BJ (cell line): ENCODE results near the gene AASDHPPT. TPM values are rescaled to one million over a fixed set of nuclear protein-coding genes. Genes with fewer than 3 reads are reported as not detected.

Source experiments
- CTCF ChIA-PET: fragments of 350-600 bp; formaldehyde crosslinking; extraction: SDS; loops from one replicate; lab custom pipeline; 2021; ENCODE audit warnings: antibody characterized with exemption, inconsistent platforms; lab: Yijun Ruan, JAX
- POLR2A ChIA-PET: fragments of 300-600 bp; sonication (Branson Sonifier 250); formaldehyde crosslinking; extraction: SDS; loops from one replicate; lab custom pipeline; 2021; ENCODE audit warnings: antibody characterized with exemption; lab: Charles Lee
- DNase-seq: peaks from one replicate; pipeline ENCODE4 v3.0.0-alpha.2; 2011; ENCODE audit warnings: low read depth
- H3K27me3 ChIP-seq: 2 replicates; pipeline ENCODE4 v1.6.0; 2011; ENCODE audit warnings: low read length; ENCODE audit not compliant: control insufficient read depth, insufficient read depth
- H3K36me3 ChIP-seq: 2 replicates; pipeline ENCODE4 v1.5.1; 2011; ENCODE audit warnings: low read length; ENCODE audit not compliant: control insufficient read depth, insufficient read depth
- H3K4me3 ChIP-seq: 2 replicates; pipeline ENCODE4 v1.5.1; 2011; ENCODE audit warnings: low read depth, mild to moderate bottlenecking, control low read depth, low read length
- CTCF ChIP-seq: IDR thresholded peaks from 2 replicates; pipeline ENCODE4 v1.5.1; 2011; ENCODE audit warnings: low read depth, mild to moderate bottlenecking, control low read depth, inconsistent platforms, low read length, moderate library complexity; ENCODE audit not compliant: insufficient read depth
- polyA minus RNA-seq: library from RNA; depleted of rRNA, polyadenylated mRNA; stranded (reverse); fragments of >200 nt; gene quantifications from 2 replicates; pipeline ENCODE4 v1.2.3, GENCODE V29; 2011; rRNA and poly(A)+ RNA removed
- polyA plus RNA-seq: library from polyadenylated mRNA; depleted of rRNA; stranded (reverse); fragments of >200 nt; gene quantifications from 2 replicates; pipeline ENCODE4 v1.2.3, GENCODE V29; 2011; rRNA removed

AASDHPPT gene
- 30.4 and 41.7 TPM in 2 replicates for polyA plus RNA-seq
- polyA minus RNA-seq: 11.4 and 19.6 TPM in 2 replicates

- H3K36me3 ChIP-seq: peaks cover 2% of the 10 kb centered on the region; the same call in 1 of the 2 replicates
- POLR2A ChIA-PET: interaction anchor here (0.7 to 0.8 kb wide), 3 partner anchors 9 to 15 kb away, joined by 3 to 9 read pairs (median 9); no protein-coding TSS in a partner anchor
- TF ChIP-seq CTCF: no peak
- CTCF ChIA-PET: interaction anchor here (0.7 to 1.5 kb wide), 3 partner anchors 12 to 33 kb away, joined by 3 to 4 read pairs (median 4); no protein-coding TSS in a partner anchor
- DNase-seq: no peak
- H3K4me3 ChIP-seq: peak within 1 kb of the TSS; percentile 96
- no peaks in the 10 kb centered on the region for H3K27me3 ChIP-seq
Observed at GRCh38 chr11:106077609-106078455, at the start of gene AASDHPPT. Gene AASDHPPT, plus strand, starts transcription at chr11:106077662. Its CDS starts 49 bp downstream, at chr11:106077711.

GRCh38 chr11:106030609-106031008 is 46.9 kb upstream of the AASDHPPT start:
- TF ChIP-seq CTCF: no peak
- ChIA-PET CTCF (no interaction called here), POLR2A (no interaction called here)
- H3K36me3 ChIP-seq: no peaks in the 10 kb centered on the region
- DNase-seq: no peak
- H3K27me3 ChIP-seq: no peaks in the 10 kb centered on the region
- H3K4me3 ChIP-seq: no peak overlapping the region

- ChIA-PET POLR2A (no interaction called here), CTCF (no interaction called here)
- Histone ChIP-seq H3K27me3 (no peaks in the 10 kb centered on the region), H3K36me3 (no peaks in the 10 kb centered on the region), H3K4me3 (no peak overlapping the region)
- no peak for DNase-seq
- TF ChIP-seq CTCF: no peak
Observed at GRCh38 chr11:106031202-106031810, 46.2 kb upstream of the AASDHPPT start.

- no peak for TF ChIP-seq CTCF
- H3K4me3 ChIP-seq: no peak overlapping the region
- no peaks in the 10 kb centered on the region for H3K36me3 ChIP-seq
- POLR2A ChIA-PET: no interaction called here
- DNase-seq: no peak
- CTCF ChIA-PET: no interaction called here
- H3K27me3 ChIP-seq: no peaks in the 10 kb centered on the region
Observed at GRCh38 chr11:106031936-106032335, 45.5 kb upstream of the AASDHPPT start.

- H3K4me3 ChIP-seq: no peak overlapping the region
- TF ChIP-seq CTCF: no peak
- H3K27me3 ChIP-seq: no peaks in the 10 kb centered on the region
- DNase-seq: no peak
- CTCF ChIA-PET: no interaction called here
- H3K36me3 ChIP-seq: no peaks in the 10 kb centered on the region
- POLR2A ChIA-PET: no interaction called here
Observed at GRCh38 chr11:106032861-106033260, 44.6 kb upstream of the AASDHPPT start.
